Smooth muscle cell (in vitro differentiated cells): ENCODE data around the gene TBPL1. TPM values are rescaled to one million over a fixed set of nuclear protein-coding genes. Genes with fewer than 3 reads are reported as not detected.
A peak's percentile ranks its signal among the peaks of the same experiment; 100 is the strongest.

Source experiments
- DNase-seq: peaks from one replicate; lab custom pipeline; 2025; ENCODE audit not compliant: unreplicated experiment; lab: John Stamatoyannopoulos, UW
- H2AFZ ChIP-seq: fragments of 200-600 bp; sonication (generic); 2 replicates; pipeline ENCODE4 v1.6.0; 2016; ENCODE audit warnings: antibody characterized with exemption, low read depth, mild to moderate bottlenecking
- H3F3A ChIP-seq: fragments of 200-600 bp; sonication (generic); 2 replicates; pipeline ENCODE4 v1.6.0; 2017; ENCODE audit warnings: antibody characterized with exemption, low read depth
- H3K27ac ChIP-seq: fragments of 200-600 bp; sonication (generic); 2 replicates; pipeline ENCODE4 v1.5.1; 2016; ENCODE audit warnings: low read depth, mild to moderate bottlenecking
- H3K27me3 ChIP-seq: fragments of 200-600 bp; sonication (generic); 2 replicates; pipeline ENCODE4 v1.6.1; 2016; ENCODE audit warnings: low read depth, mild to moderate bottlenecking
- H3K36me3 ChIP-seq: fragments of 200-600 bp; sonication (generic); 2 replicates; pipeline ENCODE4 v1.5.1; 2016; ENCODE audit warnings: low read depth
- H3K4me1 ChIP-seq: fragments of 200-600 bp; sonication (generic); 2 replicates; pipeline ENCODE4 v1.5.1; 2016; ENCODE audit warnings: low read depth
- H3K4me2 ChIP-seq: fragments of 200-600 bp; sonication (generic); 2 replicates; pipeline ENCODE4 v1.6.0; 2016; ENCODE audit warnings: mild to moderate bottlenecking
- H3K4me3 ChIP-seq: fragments of 200-600 bp; sonication (generic); 2 replicates; pipeline ENCODE4 v1.5.1; 2016; ENCODE audit warnings: mild to moderate bottlenecking
- H3K79me2 ChIP-seq: fragments of 200-600 bp; sonication (generic); 2 replicates; pipeline ENCODE4 v1.6.0; 2016; ENCODE audit warnings: low read depth, mild to moderate bottlenecking
- H3K9ac ChIP-seq: fragments of 200-600 bp; sonication (generic); 2 replicates; pipeline ENCODE4 v1.6.0; 2016; ENCODE audit warnings: low read depth
- H3K9me3 ChIP-seq: fragments of 200-600 bp; sonication (generic); replicated peaks from 2 replicates; pipeline ENCODE4 v1.5.1; 2016; ENCODE audit warnings: low read depth
- H4K20me1 ChIP-seq: fragments of 200-600 bp; sonication (generic); 2 replicates; pipeline ENCODE4 v1.6.0; 2016; ENCODE audit warnings: low read depth
- WGBS: methylation state at CpG from one replicate; pipeline ENCODE4 v1.1.7; 2016; ENCODE audit warnings: low lambda C conversion rate; 5-methylcytosine and 5-hydroxymethylcytosine counted together
- polyA plus RNA-seq: library from polyadenylated mRNA; unstranded; fragments of >200 nt; fragmentation: Nextera tagmentation; extraction: Ambion mirVana; gene quantifications from 2 replicates; pipeline ENCODE4 v1.2.1, GENCODE V29; 2016
- total RNA-seq: library from RNA; depleted of rRNA; stranded (reverse); fragments of >200 nt; gene quantifications from 2 replicates; pipeline ENCODE4 v1.2.3, GENCODE V29; 2014
- TF ChIP-seq, protein P1 (sequence below): fragments of 200-600 bp; sonication (generic); IDR thresholded peaks from 2 replicates; pipeline ENCODE4 v1.5.1; 2017; ENCODE audit warnings: borderline replicate concordance, mild to moderate bottlenecking, antibody characterized with exemption; ENCODE audit not compliant: insufficient read depth, poor library complexity, severe bottlenecking

Gene TBPL1
- total and polyA plus RNA-seq, 2 experiments from 2014 or later = 35.2 to 46.9 TPM

DNA sequence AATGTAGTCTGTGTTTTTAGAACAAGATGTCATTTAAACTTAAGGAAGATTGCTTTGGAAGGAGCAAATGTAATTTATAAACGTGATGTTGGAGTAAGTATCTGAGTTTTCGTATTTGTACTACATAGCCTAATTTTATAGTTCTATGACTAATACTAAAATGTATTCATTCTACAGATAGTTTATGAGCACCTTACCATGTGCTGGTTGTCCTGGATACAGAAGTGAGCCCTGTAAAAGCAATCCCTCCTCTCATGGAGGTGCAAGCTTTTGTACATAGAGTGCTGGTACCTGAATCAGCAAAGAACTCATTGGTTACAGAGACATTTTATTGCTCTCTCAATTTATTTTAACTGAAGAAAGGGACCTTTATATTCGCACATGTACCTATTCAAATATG is 27.1 kb downstream of the TBPL1 start:
- DNase-seq = no peak
- H3K4me3 ChIP-seq = no peak overlapping the region
- H3K79me2 ChIP-seq = peaks cover 38% of the 10 kb centered on the region
- no peaks in the 10 kb centered on the region for H3F3A ChIP-seq
- WGBS = 87% methylated on average over 3 of the region's 3 CpGs
- H3K27me3 ChIP-seq = no peaks in the 10 kb centered on the region
- H2AFZ ChIP-seq = no peak overlapping the region
- H3K4me1 ChIP-seq = peaks cover 6% of the 10 kb centered on the region
- no peaks in the 10 kb centered on the region for H3K9me3 ChIP-seq
- no peak overlapping the region for H3K4me2 ChIP-seq
- no peak overlapping the region for H3K9ac ChIP-seq
- TF ChIP-seq, protein P1, sequence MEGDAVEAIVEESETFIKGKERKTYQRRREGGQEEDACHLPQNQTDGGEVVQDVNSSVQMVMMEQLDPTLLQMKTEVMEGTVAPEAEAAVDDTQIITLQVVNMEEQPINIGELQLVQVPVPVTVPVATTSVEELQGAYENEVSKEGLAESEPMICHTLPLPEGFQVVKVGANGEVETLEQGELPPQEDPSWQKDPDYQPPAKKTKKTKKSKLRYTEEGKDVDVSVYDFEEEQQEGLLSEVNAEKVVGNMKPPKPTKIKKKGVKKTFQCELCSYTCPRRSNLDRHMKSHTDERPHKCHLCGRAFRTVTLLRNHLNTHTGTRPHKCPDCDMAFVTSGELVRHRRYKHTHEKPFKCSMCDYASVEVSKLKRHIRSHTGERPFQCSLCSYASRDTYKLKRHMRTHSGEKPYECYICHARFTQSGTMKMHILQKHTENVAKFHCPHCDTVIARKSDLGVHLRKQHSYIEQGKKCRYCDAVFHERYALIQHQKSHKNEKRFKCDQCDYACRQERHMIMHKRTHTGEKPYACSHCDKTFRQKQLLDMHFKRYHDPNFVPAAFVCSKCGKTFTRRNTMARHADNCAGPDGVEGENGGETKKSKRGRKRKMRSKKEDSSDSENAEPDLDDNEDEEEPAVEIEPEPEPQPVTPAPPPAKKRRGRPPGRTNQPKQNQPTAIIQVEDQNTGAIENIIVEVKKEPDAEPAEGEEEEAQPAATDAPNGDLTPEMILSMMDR = no peak
- no peak overlapping the region for H3K27ac ChIP-seq
- peaks cover 87% of the 10 kb centered on the region for H4K20me1 ChIP-seq
- H3K36me3 ChIP-seq = peaks cover 3% of the 10 kb centered on the region

DNA sequence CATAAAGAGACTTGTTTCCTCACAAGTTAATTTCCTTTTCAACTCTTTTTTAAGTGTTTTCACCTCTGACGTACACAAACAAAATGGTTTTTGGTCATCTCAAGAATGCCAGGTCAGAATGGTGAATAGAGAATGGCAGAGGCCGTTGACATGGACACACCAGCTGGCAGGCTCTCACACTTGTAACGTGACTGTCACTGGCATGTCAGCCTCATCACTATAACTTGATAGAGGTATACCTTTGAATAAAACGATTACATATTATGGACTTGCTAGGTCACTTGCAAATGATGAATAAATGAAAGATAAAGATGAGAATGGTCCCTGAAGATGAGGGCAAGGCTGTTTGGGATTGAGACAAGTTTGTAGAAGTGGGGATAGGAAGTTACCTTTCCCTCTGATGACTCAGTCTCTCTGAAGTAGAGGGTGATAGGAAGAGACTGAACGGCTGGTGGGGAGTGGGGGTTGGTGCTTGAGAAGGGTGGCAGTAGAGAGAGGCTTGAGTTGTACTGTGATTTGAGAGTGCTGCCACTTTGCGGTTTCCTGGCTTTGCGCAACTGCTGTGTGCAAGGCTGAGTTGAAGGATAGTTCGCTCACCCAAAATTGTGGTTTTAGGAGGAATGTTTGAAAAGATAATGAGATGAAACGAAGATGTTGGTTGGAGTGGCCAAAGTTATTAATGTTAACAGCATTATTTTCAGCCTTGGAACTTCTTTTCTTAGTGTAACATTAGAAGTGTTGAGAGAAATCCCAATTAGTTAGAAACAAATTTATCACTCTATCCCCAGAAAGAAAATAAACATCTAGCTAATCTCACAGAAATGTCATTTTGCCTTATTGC is 30.3 kb downstream of the TBPL1 start:
- H2AFZ ChIP-seq = no peak overlapping the region
- H4K20me1 ChIP-seq = peaks cover 64% of the 10 kb centered on the region
- WGBS = 59% methylated on average over 9 of the region's 9 CpGs
- H3K4me1 ChIP-seq = peaks cover 6% of the 10 kb centered on the region
- H3K4me2 ChIP-seq = peak overlapping the region; percentile 7
- TF ChIP-seq, protein P1 = no peak
- no peaks in the 10 kb centered on the region for H3F3A ChIP-seq
- no peaks in the 10 kb centered on the region for H3K27me3 ChIP-seq
- H3K9me3 ChIP-seq = no peaks in the 10 kb centered on the region
- peaks cover 3% of the 10 kb centered on the region for H3K36me3 ChIP-seq
- no peak overlapping the region for H3K27ac ChIP-seq
- no peak for DNase-seq
- no peak overlapping the region for H3K4me3 ChIP-seq
- peaks cover 10% of the 10 kb centered on the region for H3K79me2 ChIP-seq
- no peak overlapping the region for H3K9ac ChIP-seq

DNA sequence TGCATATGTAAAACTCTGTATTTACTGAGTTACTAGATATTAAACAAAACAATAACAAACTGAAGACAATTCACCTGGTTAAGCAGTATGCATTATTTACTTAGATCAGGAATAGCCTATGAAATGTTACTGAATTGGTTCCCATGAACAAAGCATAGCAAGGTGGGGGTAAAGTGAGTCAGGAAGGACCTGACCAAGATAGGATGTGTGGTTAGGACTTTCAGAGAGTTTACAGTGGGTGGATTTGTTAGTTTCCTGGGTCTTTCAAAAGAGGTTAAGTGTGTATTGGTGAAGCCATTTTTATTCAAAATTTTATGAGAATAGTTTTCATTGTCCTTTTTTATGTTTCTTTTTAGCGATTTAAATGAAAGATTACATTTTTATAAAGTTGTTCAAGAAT is 32.9 kb downstream of the TBPL1 start:
- TF ChIP-seq, protein P1 = no peak
- no peak overlapping the region for H3K27ac ChIP-seq
- H3K36me3 ChIP-seq = peaks cover 3% of the 10 kb centered on the region
- no peaks in the 10 kb centered on the region for H3K27me3 ChIP-seq
- no peak for DNase-seq
- H3K4me3 ChIP-seq = no peak overlapping the region
- H3K9me3 ChIP-seq = no peaks in the 10 kb centered on the region
- H3K4me1 ChIP-seq = peaks cover 6% of the 10 kb centered on the region
- H4K20me1 ChIP-seq = peaks cover 42% of the 10 kb centered on the region
- no peak overlapping the region for H3K4me2 ChIP-seq
- WGBS = 100% methylated on average over 1 of the region's 1 CpG
- H3K9ac ChIP-seq = no peak overlapping the region
- no peak overlapping the region for H2AFZ ChIP-seq
- no peaks in the 10 kb centered on the region for H3F3A ChIP-seq
- no peaks in the 10 kb centered on the region for H3K79me2 ChIP-seq

DNA sequence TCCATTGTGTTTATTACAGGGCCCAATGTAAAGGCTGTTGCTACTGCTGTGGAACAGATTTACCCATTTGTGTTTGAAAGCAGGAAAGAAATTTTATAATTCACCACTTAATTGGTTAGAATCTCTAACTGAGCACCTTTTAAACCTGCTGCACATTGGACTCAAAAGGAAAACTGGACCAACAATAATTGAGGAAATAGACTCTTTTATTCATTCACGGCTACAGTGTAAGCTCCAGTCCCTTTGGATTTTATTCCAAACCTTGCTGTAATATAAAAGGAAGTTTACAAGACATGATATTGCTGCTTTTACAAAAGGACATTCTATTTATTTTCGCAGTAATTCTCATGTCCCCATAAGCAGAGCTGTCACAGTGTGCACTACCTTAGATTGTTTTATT is 33.9 kb downstream of the TBPL1 start:
- no peak for DNase-seq
- Histone ChIP-seq H3F3A (no peaks in the 10 kb centered on the region), H3K4me1 (peaks cover 6% of the 10 kb centered on the region), H3K27ac (no peak overlapping the region), H3K36me3 (peaks cover 3% of the 10 kb centered on the region), H4K20me1 (peaks cover 35% of the 10 kb centered on the region), H3K9me3 (no peaks in the 10 kb centered on the region), H3K79me2 (no peaks in the 10 kb centered on the region), H3K27me3 (no peaks in the 10 kb centered on the region), H2AFZ (no peak overlapping the region), H3K9ac (no peak overlapping the region), H3K4me3 (no peak overlapping the region), H3K4me2 (no peak overlapping the region)
- 97% methylated on average over 2 of the region's 2 CpGs for WGBS
- TF ChIP-seq, protein P1 = no peak
